Measurements from ENCODE around the gene RNF150.

Gene RNF150

DNA sequence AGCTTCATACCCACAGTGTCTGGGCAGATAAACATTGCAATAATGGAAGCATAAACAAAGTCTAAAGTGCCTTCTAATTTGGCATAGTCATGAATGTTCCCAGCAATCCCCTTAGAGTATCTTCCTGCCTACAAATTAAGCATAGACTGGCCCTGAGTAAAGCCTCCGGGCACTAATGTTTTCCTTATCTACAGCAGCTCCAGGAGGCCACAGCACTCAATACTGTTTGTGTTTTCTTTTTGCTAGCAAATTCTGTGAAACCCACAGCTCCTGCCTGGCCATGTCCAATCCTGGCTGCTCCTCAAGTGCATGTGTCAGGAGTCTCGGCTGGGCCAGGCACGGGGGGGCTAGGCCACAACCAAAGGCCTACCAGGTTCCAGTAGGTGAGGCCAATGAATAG lies 274.4 kb downstream of the RNF150 start:
- Histone ChIP-seq H3K4me3 (ENCODE audit: low read length in 2 of 2) (no peak overlapping the region), H3K27me3 (ENCODE audit: control insufficient read depth in 2 of 2, insufficient read depth in 2 of 2, low read length in 2 of 2) (no peaks in the 10 kb centered on the region), H3K27ac (ENCODE audit: low read depth in 2 of 2, low read length in 2 of 2) (no peak overlapping the region), H3K36me3 (ENCODE audit: control insufficient read depth in 2 of 2, insufficient read depth in 2 of 2, low read length in 2 of 2) (no peaks in the 10 kb centered on the region), H3K9me3 (ENCODE audit: control insufficient read depth in 2 of 2, low read length in 2 of 2) (no peaks in the 10 kb centered on the region), H3K9ac (ENCODE audit: low read depth in 1 of 2, low read length in 2 of 2) (no peak overlapping the region), H3K4me1 (ENCODE audit: control insufficient read depth in 2 of 2, insufficient read depth in 2 of 2, low read length in 2 of 2) (no peaks in the 10 kb centered on the region)

DNA sequence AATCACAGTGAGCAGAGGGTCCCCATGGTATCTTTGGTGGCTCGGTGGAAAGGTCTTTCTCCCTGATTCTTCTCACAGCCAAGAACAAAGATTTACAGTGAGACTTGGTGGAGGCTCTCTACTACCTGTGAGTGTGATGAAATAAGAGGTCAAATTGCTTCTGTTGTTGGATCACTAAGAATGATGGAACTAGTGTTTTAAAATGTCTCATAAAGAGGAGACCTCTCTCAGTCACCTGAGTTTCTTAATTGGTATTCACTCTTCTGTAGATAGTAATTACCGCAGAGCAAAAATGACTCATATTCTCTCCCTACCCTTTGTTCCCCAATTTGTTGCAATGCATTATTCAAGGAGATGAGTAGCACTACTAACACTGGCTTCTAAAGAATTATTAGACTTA lies 276.2 kb downstream of the RNF150 start:
- H3K27me3 ChIP-seq (ENCODE audit: control insufficient read depth in 2 of 2, insufficient read depth in 2 of 2, low read length in 2 of 2), result no peaks in the 10 kb centered on the region
- H3K27ac ChIP-seq (ENCODE audit: low read depth in 2 of 2, low read length in 2 of 2), result no peak overlapping the region
- H3K4me3 ChIP-seq (ENCODE audit: low read length in 2 of 2), result no peak overlapping the region
- H3K9ac ChIP-seq (ENCODE audit: low read depth in 1 of 2, low read length in 2 of 2), result no peak overlapping the region
- no peaks in the 10 kb centered on the region for H3K4me1 ChIP-seq (ENCODE audit: control insufficient read depth in 2 of 2, insufficient read depth in 2 of 2, low read length in 2 of 2)
- no peaks in the 10 kb centered on the region for H3K36me3 ChIP-seq (ENCODE audit: control insufficient read depth in 2 of 2, insufficient read depth in 2 of 2, low read length in 2 of 2)
- no peaks in the 10 kb centered on the region for H3K9me3 ChIP-seq (ENCODE audit: control insufficient read depth in 2 of 2, low read length in 2 of 2)

DNA sequence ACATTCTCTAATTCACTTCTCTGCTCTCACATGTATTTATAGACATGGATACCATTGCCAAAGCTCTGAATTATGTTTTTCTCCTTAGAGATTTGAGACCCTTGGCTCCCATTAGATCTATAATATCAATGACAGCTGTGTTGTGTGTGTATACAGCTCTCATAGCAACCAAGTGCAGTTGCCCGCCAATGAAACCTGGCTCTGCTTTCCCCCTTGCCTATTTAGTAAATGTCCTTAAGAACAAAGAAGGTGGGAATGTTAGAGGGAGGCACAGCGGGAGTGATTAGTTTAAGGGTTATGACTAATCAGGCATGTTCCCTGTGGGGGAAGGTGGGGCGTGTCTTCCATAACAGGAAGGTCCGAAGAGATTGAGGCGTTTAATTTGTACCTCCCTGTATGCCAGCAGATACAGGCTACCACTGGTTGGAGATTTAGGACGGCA lies 276.6 kb downstream of the RNF150 start:
- Histone ChIP-seq H3K27me3 (ENCODE audit: control insufficient read depth in 2 of 2, insufficient read depth in 2 of 2, low read length in 2 of 2) (no peaks in the 10 kb centered on the region), H3K9me3 (ENCODE audit: control insufficient read depth in 2 of 2, low read length in 2 of 2) (no peaks in the 10 kb centered on the region), H3K27ac (ENCODE audit: low read depth in 2 of 2, low read length in 2 of 2) (no peak overlapping the region), H3K4me3 (ENCODE audit: low read length in 2 of 2) (no peak overlapping the region), H3K4me1 (ENCODE audit: control insufficient read depth in 2 of 2, insufficient read depth in 2 of 2, low read length in 2 of 2) (no peaks in the 10 kb centered on the region), H3K9ac (ENCODE audit: low read depth in 1 of 2, low read length in 2 of 2) (no peak overlapping the region), H3K36me3 (ENCODE audit: control insufficient read depth in 2 of 2, insufficient read depth in 2 of 2, low read length in 2 of 2) (no peaks in the 10 kb centered on the region)

DNA sequence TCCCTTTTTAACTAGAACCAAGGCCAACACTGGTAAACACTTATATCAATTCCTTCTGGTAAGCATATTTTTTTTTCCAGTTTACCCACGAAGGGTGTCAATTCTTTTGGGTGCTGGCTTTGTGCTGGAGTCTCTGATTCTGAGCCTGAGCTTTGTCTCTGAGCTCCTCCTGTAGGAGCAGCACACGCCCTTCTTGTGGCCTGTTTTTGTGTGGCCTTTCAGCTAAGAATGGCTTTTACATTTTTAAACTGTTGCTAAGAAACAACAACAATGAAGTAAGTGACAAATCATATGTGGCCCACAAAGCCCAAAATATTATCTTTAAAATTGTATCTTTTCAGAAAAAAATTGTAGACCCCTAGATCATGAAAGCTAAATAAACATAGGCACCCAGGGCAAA lies 279.1 kb downstream of the RNF150 start:
- no peaks in the 10 kb centered on the region for H3K4me1 ChIP-seq (ENCODE audit: control insufficient read depth in 2 of 2, insufficient read depth in 2 of 2, low read length in 2 of 2)
- no peaks in the 10 kb centered on the region for H3K27me3 ChIP-seq (ENCODE audit: control insufficient read depth in 2 of 2, insufficient read depth in 2 of 2, low read length in 2 of 2)
- no peaks in the 10 kb centered on the region for H3K36me3 ChIP-seq (ENCODE audit: control insufficient read depth in 2 of 2, insufficient read depth in 2 of 2, low read length in 2 of 2)
- H3K4me3 ChIP-seq (ENCODE audit: low read length in 2 of 2), result no peak overlapping the region
- no peak overlapping the region for H3K9ac ChIP-seq (ENCODE audit: low read depth in 1 of 2, low read length in 2 of 2)
- H3K9me3 ChIP-seq (ENCODE audit: control insufficient read depth in 2 of 2, low read length in 2 of 2), result no peaks in the 10 kb centered on the region
- no peak overlapping the region for H3K27ac ChIP-seq (ENCODE audit: low read depth in 2 of 2, low read length in 2 of 2)

DNA sequence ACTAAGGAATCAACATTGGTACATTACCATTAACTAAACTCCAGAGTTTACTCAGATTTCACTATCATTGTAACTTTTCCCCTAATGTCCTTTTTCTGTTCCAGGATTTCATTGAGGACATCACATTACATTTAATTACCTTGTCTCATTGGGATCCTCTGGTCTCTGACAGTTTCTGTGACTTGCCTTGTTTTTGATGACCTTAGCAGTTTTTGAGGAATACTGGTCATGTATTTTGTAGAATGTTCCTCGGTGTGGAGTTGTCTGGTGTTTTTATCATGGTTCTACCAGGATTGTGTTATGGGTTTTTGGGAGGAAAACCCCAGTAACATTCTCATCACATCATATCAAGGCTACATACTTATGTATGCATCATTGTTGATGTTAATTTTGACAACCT lies 281.5 kb downstream of the RNF150 start:
- H3K4me3 ChIP-seq (ENCODE audit: low read length in 2 of 2), result no peak overlapping the region
- H3K9me3 ChIP-seq (ENCODE audit: control insufficient read depth in 2 of 2, low read length in 2 of 2), result no peaks in the 10 kb centered on the region

DNA sequence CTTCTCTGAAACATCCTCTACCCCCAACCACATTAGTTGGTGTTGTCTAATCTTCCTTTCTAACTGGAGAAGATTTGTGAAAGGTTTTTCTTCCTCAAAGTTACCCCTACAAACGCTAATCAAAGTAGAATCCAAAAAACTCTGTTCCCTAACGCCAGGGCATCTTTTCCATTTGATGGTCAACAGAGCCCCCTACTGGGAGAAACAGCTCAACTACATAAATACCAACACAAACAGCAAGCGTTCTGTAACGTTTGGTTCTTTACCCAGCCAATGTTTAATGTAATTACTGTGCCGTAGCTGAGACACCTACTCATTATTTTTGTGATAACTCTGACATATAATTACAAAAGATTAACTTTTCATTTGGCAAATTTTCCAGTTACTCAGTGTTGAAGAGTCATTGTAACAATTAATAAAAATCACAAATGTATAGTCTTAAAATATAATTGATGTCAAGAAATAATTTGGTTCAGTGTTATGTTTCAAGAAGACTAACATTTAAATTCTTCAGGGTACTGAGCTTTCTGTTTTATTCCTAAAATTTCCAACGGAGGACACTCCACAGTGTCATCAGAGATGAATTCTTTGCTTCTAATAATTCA lies 282.1 kb downstream of the RNF150 start:
- no peaks in the 10 kb centered on the region for H3K27me3 ChIP-seq (ENCODE audit: control insufficient read depth in 2 of 2, insufficient read depth in 2 of 2, low read length in 2 of 2)
- H3K9me3 ChIP-seq (ENCODE audit: control insufficient read depth in 2 of 2, low read length in 2 of 2), result no peaks in the 10 kb centered on the region
- no peaks in the 10 kb centered on the region for H3K4me1 ChIP-seq (ENCODE audit: control insufficient read depth in 2 of 2, insufficient read depth in 2 of 2, low read length in 2 of 2)
- H3K27ac ChIP-seq (ENCODE audit: low read depth in 2 of 2, low read length in 2 of 2), result no peak overlapping the region
- H3K4me3 ChIP-seq (ENCODE audit: low read length in 2 of 2), result no peak overlapping the region
- H3K9ac ChIP-seq (ENCODE audit: low read depth in 1 of 2, low read length in 2 of 2), result no peak overlapping the region
- H3K36me3 ChIP-seq (ENCODE audit: control insufficient read depth in 2 of 2, insufficient read depth in 2 of 2, low read length in 2 of 2), result no peaks in the 10 kb centered on the region

More for the DNA sequence above, 281.5 kb downstream of the RNF150 start:
- Histone ChIP-seq H3K27ac (ENCODE audit: low read depth in 2 of 2, low read length in 2 of 2) (no peak overlapping the region), H3K27me3 (ENCODE audit: control insufficient read depth in 2 of 2, insufficient read depth in 2 of 2, low read length in 2 of 2) (no peaks in the 10 kb centered on the region), H3K36me3 (ENCODE audit: control insufficient read depth in 2 of 2, insufficient read depth in 2 of 2, low read length in 2 of 2) (no peaks in the 10 kb centered on the region), H3K9ac (ENCODE audit: low read depth in 1 of 2, low read length in 2 of 2) (no peak overlapping the region), H3K4me1 (ENCODE audit: control insufficient read depth in 2 of 2, insufficient read depth in 2 of 2, low read length in 2 of 2) (no peaks in the 10 kb centered on the region)

DNA sequence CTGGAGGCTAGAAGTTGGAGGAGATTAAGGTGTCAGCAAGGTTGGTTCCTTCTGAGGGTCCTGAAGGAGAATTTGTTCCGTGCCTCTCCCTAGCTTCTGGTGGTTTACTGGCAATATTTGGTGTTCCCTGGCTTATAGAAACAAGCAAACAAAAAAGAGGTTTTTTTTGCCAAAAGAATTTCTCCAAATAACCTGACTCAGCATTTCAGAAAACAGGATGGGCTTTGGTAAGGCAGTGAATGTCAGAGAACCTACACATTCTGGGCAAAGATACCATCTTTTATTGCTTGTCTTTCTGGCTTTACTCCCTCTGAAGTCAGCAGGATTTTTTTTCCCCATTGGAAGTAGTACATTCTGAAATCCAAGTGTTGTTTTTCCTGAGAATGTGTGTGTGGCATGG lies 283.7 kb downstream of the RNF150 start:
- Histone ChIP-seq H3K36me3 (ENCODE audit: control insufficient read depth in 2 of 2, insufficient read depth in 2 of 2, low read length in 2 of 2) (no peaks in the 10 kb centered on the region), H3K4me1 (ENCODE audit: control insufficient read depth in 2 of 2, insufficient read depth in 2 of 2, low read length in 2 of 2) (no peaks in the 10 kb centered on the region), H3K9ac (ENCODE audit: low read depth in 1 of 2, low read length in 2 of 2) (no peak overlapping the region), H3K4me3 (ENCODE audit: low read length in 2 of 2) (no peak overlapping the region), H3K27me3 (ENCODE audit: control insufficient read depth in 2 of 2, insufficient read depth in 2 of 2, low read length in 2 of 2) (no peaks in the 10 kb centered on the region), H3K27ac (ENCODE audit: low read depth in 2 of 2, low read length in 2 of 2) (no peak overlapping the region), H3K9me3 (ENCODE audit: control insufficient read depth in 2 of 2, low read length in 2 of 2) (no peaks in the 10 kb centered on the region)

DNA sequence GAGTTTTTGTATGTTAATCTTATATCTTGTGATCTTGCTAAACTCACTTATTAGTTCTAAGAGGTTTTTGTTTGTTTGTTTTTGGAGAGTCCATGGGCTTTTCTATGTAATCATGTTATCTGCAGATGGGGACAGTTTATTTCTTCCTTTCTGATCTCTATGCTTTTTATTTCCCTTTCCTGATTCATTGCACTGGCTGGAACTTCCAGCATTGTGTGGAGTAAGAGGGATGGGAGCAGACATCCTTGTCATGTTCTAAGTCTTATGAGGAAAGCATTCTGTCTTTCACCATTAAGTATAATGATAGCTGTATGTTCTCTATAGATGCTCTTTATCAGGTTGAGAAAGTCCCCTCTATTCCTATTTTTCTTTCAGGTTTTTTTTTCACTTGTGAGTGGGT lies 286.5 kb downstream of the RNF150 start:
- Histone ChIP-seq H3K9ac (ENCODE audit: low read depth in 1 of 2, low read length in 2 of 2) (no peak overlapping the region), H3K27ac (ENCODE audit: low read depth in 2 of 2, low read length in 2 of 2) (no peak overlapping the region), H3K4me3 (ENCODE audit: low read length in 2 of 2) (no peak overlapping the region), H3K9me3 (ENCODE audit: control insufficient read depth in 2 of 2, low read length in 2 of 2) (no peaks in the 10 kb centered on the region), H3K4me1 (ENCODE audit: control insufficient read depth in 2 of 2, insufficient read depth in 2 of 2, low read length in 2 of 2) (no peaks in the 10 kb centered on the region), H3K36me3 (ENCODE audit: control insufficient read depth in 2 of 2, insufficient read depth in 2 of 2, low read length in 2 of 2) (no peaks in the 10 kb centered on the region), H3K27me3 (ENCODE audit: control insufficient read depth in 2 of 2, insufficient read depth in 2 of 2, low read length in 2 of 2) (no peaks in the 10 kb centered on the region)

DNA sequence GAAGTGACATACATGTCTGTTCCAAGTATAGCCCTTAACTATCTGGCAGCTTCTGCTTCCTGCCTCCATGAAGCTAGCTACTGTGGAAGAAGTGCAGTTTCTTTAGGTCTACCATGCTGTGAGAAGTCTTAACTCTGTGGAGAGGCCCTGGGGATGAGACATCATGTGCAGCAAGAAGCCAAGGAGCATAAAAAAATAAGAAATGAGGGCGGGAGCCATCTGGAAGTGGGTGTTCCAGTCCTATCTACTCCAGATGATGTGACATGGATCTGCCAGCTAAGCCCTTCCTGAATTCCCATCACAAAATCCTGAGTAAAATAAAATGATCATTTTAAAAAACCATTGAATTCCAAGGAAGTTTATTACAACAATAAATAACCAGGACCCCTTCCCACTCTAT lies 289.2 kb downstream of the RNF150 start:
- H3K9me3 ChIP-seq (ENCODE audit: control insufficient read depth in 2 of 2, low read length in 2 of 2), result no peaks in the 10 kb centered on the region
- no peak overlapping the region for H3K9ac ChIP-seq (ENCODE audit: low read depth in 1 of 2, low read length in 2 of 2)
- H3K4me3 ChIP-seq (ENCODE audit: low read length in 2 of 2), result no peak overlapping the region
- no peak overlapping the region for H3K27ac ChIP-seq (ENCODE audit: low read depth in 2 of 2, low read length in 2 of 2)
- H3K27me3 ChIP-seq (ENCODE audit: control insufficient read depth in 2 of 2, insufficient read depth in 2 of 2, low read length in 2 of 2), result no peaks in the 10 kb centered on the region
- H3K36me3 ChIP-seq (ENCODE audit: control insufficient read depth in 2 of 2, insufficient read depth in 2 of 2, low read length in 2 of 2), result no peaks in the 10 kb centered on the region
- no peaks in the 10 kb centered on the region for H3K4me1 ChIP-seq (ENCODE audit: control insufficient read depth in 2 of 2, insufficient read depth in 2 of 2, low read length in 2 of 2)

DNA sequence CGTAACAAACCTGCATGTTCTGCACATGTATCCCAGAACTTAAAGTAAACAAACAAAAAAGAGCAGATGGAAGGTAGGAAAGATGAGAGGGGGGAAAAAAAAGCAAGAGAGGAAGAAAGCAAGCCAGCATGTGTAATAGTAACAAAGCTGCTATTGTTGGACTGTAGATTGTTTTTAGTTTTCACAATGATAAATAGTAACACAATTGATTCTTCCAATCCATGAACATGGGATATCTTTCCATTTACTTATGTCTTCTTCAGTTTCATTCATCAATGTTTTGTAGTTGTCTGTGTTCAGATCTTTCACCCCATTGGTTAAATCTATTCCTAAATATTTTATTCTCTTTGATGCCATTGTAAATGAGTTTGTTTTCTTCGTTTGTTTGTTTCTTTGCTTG lies 292.1 kb downstream of the RNF150 start:
- no peak overlapping the region for H3K27ac ChIP-seq (ENCODE audit: low read depth in 2 of 2, low read length in 2 of 2)
- no peak overlapping the region for H3K9ac ChIP-seq (ENCODE audit: low read depth in 1 of 2, low read length in 2 of 2)
- no peak overlapping the region for H3K4me3 ChIP-seq (ENCODE audit: low read length in 2 of 2)
- H3K9me3 ChIP-seq (ENCODE audit: control insufficient read depth in 2 of 2, low read length in 2 of 2), result no peaks in the 10 kb centered on the region
- H3K4me1 ChIP-seq (ENCODE audit: control insufficient read depth in 2 of 2, insufficient read depth in 2 of 2, low read length in 2 of 2), result no peaks in the 10 kb centered on the region
- no peaks in the 10 kb centered on the region for H3K27me3 ChIP-seq (ENCODE audit: control insufficient read depth in 2 of 2, insufficient read depth in 2 of 2, low read length in 2 of 2)
- H3K36me3 ChIP-seq (ENCODE audit: control insufficient read depth in 2 of 2, insufficient read depth in 2 of 2, low read length in 2 of 2), result no peaks in the 10 kb centered on the region

Data from mucosa of rectum (tissue), 2 donors.